ENCODE measurements around the gene XIAP. TPM values are rescaled to one million over a fixed set of nuclear protein-coding genes. Genes with fewer than 3 reads are reported as not detected.

The XIAP gene
- total and polyA plus RNA-seq, 2 experiments from 2014 or later = 12.8 to 25.5 TPM

- TF ChIP-seq NANOG (IDR thresholded peaks at IDR 0.05; ENCODE audit: borderline replicate concordance) (peak; percentile 31; the same call in 1 of the 2 replicates), ZNF462 (CRISPR knock-in tag; IDR thresholded peaks at IDR 0.05) (no peak)
- Histone ChIP-seq H3K4me3 (no peak overlapping the region), H2AFZ (no peak overlapping the region), H3K36me3 (ENCODE audit: insufficient read depth) (no peaks in the 10 kb centered on the region), H3K27ac (ENCODE audit: low read depth) (peak overlapping the region; percentile 83), H3K9me2 (ENCODE audit: insufficient read depth) (no peaks in the 10 kb centered on the region), H3K4me2 (no peak overlapping the region), H3K27me3 (ENCODE audit: insufficient read depth) (no peaks in the 10 kb centered on the region), H3F3A (replicated peaks; ENCODE audit: low read depth) (no peaks in the 10 kb centered on the region), H4K20me1 (replicated peaks; ENCODE audit: insufficient read depth) (no peaks in the 10 kb centered on the region), H3K4me1 (ENCODE audit: insufficient read depth) (no peaks in the 10 kb centered on the region), H3K79me2 (replicated peaks; ENCODE audit: insufficient read depth) (no peaks in the 10 kb centered on the region)
- DNase-seq (ENCODE audit: low spot score) = peak; percentile 72
- Mint-ChIP-seq H3K36me3 (ENCODE audit: low read depth) (0 out of 3 replicates have a peak, but pooled peaks cover 3% of the 10 kb centered on the region), H3K27me3 (ENCODE audit: insufficient read depth, low read depth, poor library complexity) (peaks cover 2% of the 10 kb centered on the region), H3K9me3 (no peaks in the 10 kb centered on the region), H3K4me3 (peak overlapping the region; percentile 3; the same call in 1 of the 3 replicates), H3K4me1 (peaks cover 13% of the 10 kb centered on the region; the same call in 2 of the 3 replicates), H3K27ac (peak overlapping the region; percentile 94)
- ATAC-seq = peak; percentile 91
Observed at GRCh38 chrX:123924186-123924585, 64.3 kb downstream of the XIAP start.

GRCh38 chrX:123927845-123928244 is 68.0 kb downstream of the XIAP start:
- Mint-ChIP-seq H3K4me3 (no peak overlapping the region), H3K27me3 (ENCODE audit: insufficient read depth, low read depth, poor library complexity) (peaks cover 2% of the 10 kb centered on the region), H3K36me3 (ENCODE audit: low read depth) (peaks cover 8% of the 10 kb centered on the region), H3K9me3 (peaks cover 17% of the 10 kb centered on the region), H3K27ac (no peak overlapping the region), H3K4me1 (peaks cover 10% of the 10 kb centered on the region; the same call in 2 of the 3 replicates)
- Histone ChIP-seq H3K4me1 (ENCODE audit: insufficient read depth) (no peaks in the 10 kb centered on the region), H3F3A (replicated peaks; ENCODE audit: low read depth) (no peaks in the 10 kb centered on the region), H4K20me1 (replicated peaks; ENCODE audit: insufficient read depth) (no peaks in the 10 kb centered on the region), H3K79me2 (replicated peaks; ENCODE audit: insufficient read depth) (no peaks in the 10 kb centered on the region), H3K4me2 (no peak overlapping the region), H3K27me3 (ENCODE audit: insufficient read depth) (no peaks in the 10 kb centered on the region), H2AFZ (no peak overlapping the region), H3K9me2 (ENCODE audit: insufficient read depth) (no peaks in the 10 kb centered on the region), H3K4me3 (no peak overlapping the region), H3K36me3 (ENCODE audit: insufficient read depth) (no peaks in the 10 kb centered on the region), H3K27ac (ENCODE audit: low read depth) (no peak overlapping the region)
- ATAC-seq = no peak
- DNase-seq (ENCODE audit: low spot score) = no peak
- no peak for TF ChIP-seq JUNB (IDR thresholded peaks at IDR 0.05; ENCODE audit: unreplicated experiment)
- TF ChIP-seq CREB1 (CRISPR knock-in tag; IDR thresholded peaks at IDR 0.05; ENCODE audit: low read depth) = no peak
- no peak for TF ChIP-seq EZH2 (IDR thresholded peaks at IDR 0.05; ENCODE audit: low read depth, unreplicated experiment)
- no peak for TF ChIP-seq ETS1 (IDR thresholded peaks at IDR 0.05)
- TF ChIP-seq ZNF114 (CRISPR knock-in tag; IDR thresholded peaks at IDR 0.05) = no peak
